NB4 (cell line): ENCODE data around the gene UBASH3A.

Experiments used
- POLR2A ChIP-seq: IDR thresholded peaks from 2 replicates; pipeline ENCODE4 v1.6.1; 2011; ENCODE audit warnings: mild to moderate bottlenecking; ENCODE audit not compliant: insufficient read length; ENCODE audit errors: extremely low read depth
- TF ChIP-seq, protein P1 (sequence below): IDR thresholded peaks from one replicate; pipeline ENCODE4 v1.5.1; 2012; ENCODE audit warnings: low read depth, low read length

DNA sequence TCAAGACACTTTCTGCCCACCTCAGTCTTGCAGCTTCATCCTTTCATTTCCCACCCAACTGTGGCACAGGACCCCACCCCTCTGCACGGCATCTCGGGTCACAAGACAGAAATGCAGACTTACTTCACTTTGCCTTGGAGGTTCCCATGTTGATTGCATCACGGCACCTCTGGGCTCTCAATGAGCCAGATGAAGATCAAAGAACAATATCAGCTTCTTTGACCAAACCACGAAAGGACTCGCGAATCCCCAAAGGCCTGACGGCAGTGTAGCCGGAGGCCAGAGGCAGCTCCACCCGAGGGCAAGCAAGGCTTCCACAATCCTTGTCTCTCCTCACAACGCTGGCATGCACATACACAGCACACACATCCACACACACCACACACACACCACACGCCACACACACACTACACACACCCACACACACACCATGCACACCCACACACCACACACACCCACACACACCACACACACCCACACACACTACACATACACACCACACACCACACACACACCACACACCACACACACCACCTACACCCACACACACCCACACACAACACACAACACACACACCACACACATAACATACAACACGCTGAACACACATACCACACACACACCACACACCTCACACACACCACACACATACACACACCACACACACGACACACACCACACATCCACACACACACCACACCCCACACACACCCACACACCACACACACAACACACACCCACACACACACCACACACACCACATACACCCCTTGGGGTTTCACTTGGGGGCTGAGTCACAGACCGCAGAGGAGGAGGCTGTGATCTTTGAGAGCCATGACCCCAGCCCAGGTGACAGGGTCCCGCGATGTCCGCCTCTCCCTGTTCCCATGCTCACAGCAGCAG, 35.8 kb downstream of the UBASH3A start:
- no peak for TF ChIP-seq POLR2A
- TF ChIP-seq, protein P1, sequence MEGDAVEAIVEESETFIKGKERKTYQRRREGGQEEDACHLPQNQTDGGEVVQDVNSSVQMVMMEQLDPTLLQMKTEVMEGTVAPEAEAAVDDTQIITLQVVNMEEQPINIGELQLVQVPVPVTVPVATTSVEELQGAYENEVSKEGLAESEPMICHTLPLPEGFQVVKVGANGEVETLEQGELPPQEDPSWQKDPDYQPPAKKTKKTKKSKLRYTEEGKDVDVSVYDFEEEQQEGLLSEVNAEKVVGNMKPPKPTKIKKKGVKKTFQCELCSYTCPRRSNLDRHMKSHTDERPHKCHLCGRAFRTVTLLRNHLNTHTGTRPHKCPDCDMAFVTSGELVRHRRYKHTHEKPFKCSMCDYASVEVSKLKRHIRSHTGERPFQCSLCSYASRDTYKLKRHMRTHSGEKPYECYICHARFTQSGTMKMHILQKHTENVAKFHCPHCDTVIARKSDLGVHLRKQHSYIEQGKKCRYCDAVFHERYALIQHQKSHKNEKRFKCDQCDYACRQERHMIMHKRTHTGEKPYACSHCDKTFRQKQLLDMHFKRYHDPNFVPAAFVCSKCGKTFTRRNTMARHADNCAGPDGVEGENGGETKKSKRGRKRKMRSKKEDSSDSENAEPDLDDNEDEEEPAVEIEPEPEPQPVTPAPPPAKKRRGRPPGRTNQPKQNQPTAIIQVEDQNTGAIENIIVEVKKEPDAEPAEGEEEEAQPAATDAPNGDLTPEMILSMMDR = no peak
